EL (cell line): ENCODE data around the gene GET3.
"Not testable (repeated sequence)": the region's sequence is repeated elsewhere in the genome, so short reads cannot be mapped to it uniquely, and the experiment has no call there.

Experiments used
- DNase-seq: peaks from one replicate; pipeline ENCODE4 v3.0.0-alpha.2; 2016

The GET3 gene

GRCh38 chr19:12793290-12794195 is 56.2 kb downstream of the GET3 start:
- peak; percentile 94 for DNase-seq

GRCh38 chr19:12794196-12794941 is 57.1 kb downstream of the GET3 start:
- DNase-seq, result peak; percentile 15

- DNase-seq, result no peak
Measured at GRCh38 chr19:12794971-12795381, 57.7 kb downstream of the GET3 start.

DNA sequence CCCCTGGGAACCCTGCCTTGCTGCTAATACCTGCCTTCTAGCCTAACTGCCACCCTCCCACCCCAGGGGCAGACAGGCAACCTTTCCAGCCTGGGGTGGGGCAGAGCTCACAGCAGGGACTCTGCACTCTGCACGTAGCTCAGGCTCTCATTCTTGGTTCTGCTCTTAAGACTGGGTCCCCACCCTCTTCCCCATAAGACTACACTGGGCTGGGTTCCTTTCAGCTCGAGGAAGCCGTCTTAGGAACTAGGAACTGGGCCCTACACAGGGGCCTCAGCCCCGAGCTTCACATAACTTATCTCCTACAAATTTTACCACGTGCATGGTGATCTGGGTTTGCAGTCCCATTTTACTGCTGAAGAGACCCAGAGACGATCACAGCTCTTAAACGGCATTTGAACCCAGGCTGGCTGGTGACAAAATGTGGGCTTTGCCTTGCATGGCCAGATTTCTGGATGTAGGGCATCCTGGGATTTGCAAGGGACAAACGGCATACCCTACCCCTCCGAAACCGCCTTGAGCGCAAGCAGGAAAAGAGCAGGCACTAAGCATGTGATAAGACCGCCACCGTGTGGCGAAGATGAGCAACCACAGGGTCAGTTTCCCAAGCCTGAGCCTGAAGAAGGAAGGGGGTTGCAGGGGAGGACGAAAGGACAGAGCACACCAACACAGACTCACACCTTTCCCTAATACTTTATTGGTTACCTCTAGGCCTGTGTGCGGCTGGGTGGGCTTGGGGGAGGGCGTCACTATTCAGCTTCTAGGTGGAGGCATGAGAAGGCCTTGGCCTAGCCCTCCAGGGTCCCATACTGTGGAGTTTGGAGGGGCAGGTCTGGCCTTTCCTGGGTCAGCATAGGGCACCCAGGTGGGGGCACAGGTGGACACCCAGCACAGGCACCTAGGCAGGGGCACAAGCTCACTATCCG is 59.1 kb downstream of the GET3 start:
- peak; percentile 79 for DNase-seq

DNA sequence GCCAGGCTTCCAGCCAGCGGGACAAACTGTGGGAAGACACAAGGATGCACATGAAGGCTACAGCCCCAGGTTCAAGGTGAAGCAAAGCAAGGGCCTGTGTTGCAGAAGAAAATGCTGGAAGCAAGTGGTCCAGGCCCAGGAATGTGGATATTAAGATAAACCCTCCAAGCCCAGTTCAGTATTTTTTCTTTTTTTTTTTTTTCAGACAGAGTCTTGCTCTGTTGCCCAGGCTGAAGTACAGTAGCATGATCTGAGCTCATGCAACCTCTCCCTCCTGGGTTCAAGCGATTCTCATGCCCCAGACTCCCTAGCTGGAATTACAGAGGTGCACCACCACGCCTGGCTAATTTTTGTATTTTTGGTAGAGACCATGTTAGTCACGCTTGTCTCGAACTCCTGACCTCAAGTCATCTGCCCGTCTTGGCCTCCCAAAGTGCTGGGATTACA is 59.9 kb downstream of the GET3 start:
- DNase-seq, result no peak

DNA sequence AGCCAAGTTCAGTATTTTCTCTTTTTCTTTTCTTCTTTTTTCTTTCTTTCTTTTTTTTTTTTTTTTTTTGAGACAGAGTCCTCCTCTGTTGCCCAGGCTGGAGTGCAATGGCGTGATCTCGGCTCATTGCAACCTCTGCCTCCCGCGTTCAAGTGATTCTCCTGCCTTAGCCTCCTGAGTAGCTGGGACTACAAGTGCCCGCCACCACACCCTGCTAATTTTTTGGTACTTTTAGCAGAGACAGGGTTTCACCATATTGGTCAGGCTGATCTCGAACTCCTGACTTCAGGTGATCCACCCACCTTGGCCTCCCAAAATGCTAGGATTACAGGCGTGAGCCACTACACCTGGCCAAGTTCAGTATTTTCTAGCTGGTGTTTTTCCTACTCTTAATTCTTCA is 60.3 kb downstream of the GET3 start:
- DNase-seq, result not testable (repeated sequence)
